Glutamatergic neuron (in vitro differentiated cells): ENCODE measurements around the gene MLN. TPM values are rescaled to one million over a fixed set of nuclear protein-coding genes. Genes with fewer than 3 reads are reported as not detected.

Experiments used
- DNase-seq: peaks from one replicate; pipeline ENCODE4 v3.0.0; 2022
- H3K27ac Mint-ChIP-seq: one replicate; pipeline ENCODE4 v1.8.0; 2020; ENCODE audit warnings: mild to moderate bottlenecking, mixed read lengths, inconsistent platforms; ENCODE audit not compliant: unreplicated experiment
- H3K27me3 Mint-ChIP-seq: one replicate; pipeline ENCODE4 v1.8.0; 2020; ENCODE audit warnings: mild to moderate bottlenecking, moderate library complexity, mixed read lengths, inconsistent platforms; ENCODE audit not compliant: unreplicated experiment
- H3K36me3 Mint-ChIP-seq: one replicate; pipeline ENCODE4 v1.8.0; 2020; ENCODE audit warnings: mild to moderate bottlenecking, mixed read lengths, inconsistent platforms; ENCODE audit not compliant: unreplicated experiment
- H3K4me1 Mint-ChIP-seq: one replicate; pipeline ENCODE4 v1.8.0; 2020; ENCODE audit warnings: mild to moderate bottlenecking, low read depth, mixed read lengths, inconsistent platforms; ENCODE audit not compliant: unreplicated experiment
- H3K4me3 Mint-ChIP-seq: one replicate; pipeline ENCODE4 v1.8.0; 2020; ENCODE audit warnings: mild to moderate bottlenecking, mixed read lengths, inconsistent platforms; ENCODE audit not compliant: unreplicated experiment
- H3K9me3 Mint-ChIP-seq: one replicate; pipeline ENCODE4 v1.8.0; 2020; ENCODE audit warnings: mild to moderate bottlenecking, moderate library complexity, mixed read lengths, inconsistent platforms; ENCODE audit not compliant: unreplicated experiment
- CTCF ChIP-seq: fragments of 200-600 bp; sonication (generic); IDR thresholded peaks from one replicate; pipeline ENCODE4 v1.5.0; 2021; ENCODE audit not compliant: partially characterized antibody, unreplicated experiment
- total RNA-seq: library from RNA; stranded (reverse); fragmentation: NEBNext Ultra II Directional; extraction: Animal tissue kit (Norgen Biotek cat#: 25700); gene quantifications from one replicate; pipeline ENCODE4 v1.2.1, GENCODE V29; 2021; ENCODE audit not compliant: unreplicated experiment

Gene MLN
- total RNA-seq, 1 donor from 2014 or later: not detected

DNA sequence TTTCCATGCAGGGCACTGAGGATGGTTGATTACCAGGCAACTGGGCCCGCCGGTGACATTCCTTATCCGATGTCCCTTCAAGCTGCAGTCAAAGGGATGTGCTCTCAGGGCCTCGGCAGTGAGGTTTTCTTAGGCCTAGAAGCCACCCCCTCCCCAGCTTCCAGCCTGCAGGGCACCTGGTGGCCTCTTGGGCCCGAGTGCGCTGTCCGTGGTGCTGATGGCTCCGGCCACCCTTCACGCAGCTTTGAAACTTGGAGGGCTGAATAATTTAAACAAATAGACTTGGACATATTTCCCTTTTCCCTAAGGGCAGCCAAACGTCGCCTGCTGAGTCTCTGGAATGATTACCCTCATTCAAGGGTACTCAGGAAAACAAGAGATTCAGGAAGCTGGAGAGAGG is 8.9 kb upstream of the MLN start:
- H3K27me3 Mint-ChIP-seq: peaks cover 5% of the 10 kb centered on the region
- H3K27ac Mint-ChIP-seq: peak overlapping the region; percentile 93
- peaks cover 57% of the 10 kb centered on the region for H3K4me1 Mint-ChIP-seq
- peaks cover 15% of the 10 kb centered on the region for H3K9me3 Mint-ChIP-seq
- H3K36me3 Mint-ChIP-seq: no peaks in the 10 kb centered on the region
- DNase-seq: peak; percentile 43
- TF ChIP-seq CTCF: no peak
- peak overlapping the region; percentile 30 for H3K4me3 Mint-ChIP-seq

GRCh38 chr6:33809594-33809993 is 5.8 kb upstream of the MLN start:
- H3K4me3 Mint-ChIP-seq: peak overlapping the region; percentile 47
- peaks cover 73% of the 10 kb centered on the region for H3K4me1 Mint-ChIP-seq
- H3K27ac Mint-ChIP-seq: peak overlapping the region; percentile 83
- peaks cover 4% of the 10 kb centered on the region for H3K27me3 Mint-ChIP-seq
- DNase-seq: no peak
- H3K9me3 Mint-ChIP-seq: peaks cover 13% of the 10 kb centered on the region
- no peak for TF ChIP-seq CTCF
- H3K36me3 Mint-ChIP-seq: no peaks in the 10 kb centered on the region

DNA sequence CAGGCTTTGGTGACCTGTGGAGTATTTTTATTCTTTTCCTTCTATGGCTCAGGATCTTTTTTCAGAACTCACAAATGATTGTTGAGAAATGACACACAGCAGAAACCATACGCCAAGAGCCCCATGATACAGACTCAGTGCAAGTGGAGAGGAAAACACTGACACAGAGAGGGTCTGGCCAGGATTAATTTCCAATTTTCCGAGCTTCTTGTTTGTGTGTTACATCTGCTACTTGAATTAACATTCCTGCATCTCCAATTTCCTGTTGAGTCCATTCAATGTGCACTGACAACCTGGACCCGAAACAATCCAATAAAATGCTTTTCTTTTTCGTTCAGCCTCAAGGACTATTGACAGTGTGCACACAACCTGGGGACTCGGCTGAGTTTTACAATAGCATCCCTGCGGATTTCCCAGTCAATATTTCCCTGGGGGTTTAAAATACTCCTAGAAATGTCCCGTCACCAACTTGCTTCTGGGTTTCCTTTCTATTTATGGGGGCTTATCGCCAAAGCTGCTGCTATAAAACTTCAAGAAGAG is 4.9 kb upstream of the MLN start:
- Mint-ChIP-seq H3K27me3 (peaks cover 2% of the 10 kb centered on the region), H3K27ac (no peak overlapping the region)
- TF ChIP-seq CTCF: no peak

DNA sequence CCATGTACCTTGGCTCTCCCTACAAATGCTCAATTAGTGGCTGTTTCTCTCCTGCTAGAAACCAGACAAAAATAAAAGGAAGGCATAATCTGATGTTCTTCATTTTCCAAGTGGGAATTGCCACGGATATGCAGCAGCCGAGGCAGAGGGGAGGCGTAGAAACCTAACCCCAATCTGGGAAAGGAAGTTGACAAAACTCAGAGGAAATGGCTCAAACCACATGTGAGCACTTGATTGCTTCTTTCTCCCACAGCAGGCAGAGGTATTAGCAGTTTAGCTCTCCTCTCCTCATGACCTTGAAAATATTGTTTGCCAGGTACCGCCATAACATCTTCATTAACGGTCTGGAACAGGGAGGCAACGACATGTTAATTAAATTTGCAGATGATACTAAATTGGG is 3.8 kb upstream of the MLN start:
- no peaks in the 10 kb centered on the region for H3K36me3 Mint-ChIP-seq
- H3K4me3 Mint-ChIP-seq: peak overlapping the region; percentile 14
- H3K9me3 Mint-ChIP-seq: peaks cover 13% of the 10 kb centered on the region
- no peak for TF ChIP-seq CTCF
- no peak for DNase-seq
- peaks cover 69% of the 10 kb centered on the region for H3K4me1 Mint-ChIP-seq
- peaks cover 2% of the 10 kb centered on the region for H3K27me3 Mint-ChIP-seq
- no peak overlapping the region for H3K27ac Mint-ChIP-seq

More for the DNA sequence above, 4.9 kb upstream of the MLN start:
- H3K4me3 Mint-ChIP-seq: peak overlapping the region; percentile 21
- DNase-seq: no peak
- H3K9me3 Mint-ChIP-seq: peaks cover 13% of the 10 kb centered on the region
- H3K36me3 Mint-ChIP-seq: no peaks in the 10 kb centered on the region
- peaks cover 74% of the 10 kb centered on the region for H3K4me1 Mint-ChIP-seq

GRCh38 chr6:33806841-33807240 is 3.0 kb upstream of the MLN start:
- H3K4me3 Mint-ChIP-seq: no peak overlapping the region
- peaks cover 65% of the 10 kb centered on the region for H3K4me1 Mint-ChIP-seq
- H3K27ac Mint-ChIP-seq: no peak overlapping the region
- TF ChIP-seq CTCF: no peak
- peaks cover 10% of the 10 kb centered on the region for H3K9me3 Mint-ChIP-seq
- H3K36me3 Mint-ChIP-seq: no peaks in the 10 kb centered on the region
- H3K27me3 Mint-ChIP-seq: peaks cover 2% of the 10 kb centered on the region
- DNase-seq: no peak
